Mucosa of stomach (tissue), 1 donor: ENCODE measurements around the gene ATG10.
"Not testable (repeated sequence)": the region's sequence is repeated elsewhere in the genome, so short reads cannot be mapped to it uniquely, and the experiment has no call there.

Experiments used
- H3K27me3 ChIP-seq: one replicate; pipeline ENCODE4 v1.7.0; 2013; ENCODE audit warnings: mild to moderate bottlenecking, low read length; ENCODE audit not compliant: control insufficient read depth, insufficient read depth
- H3K36me3 ChIP-seq: one replicate; pipeline ENCODE4 v1.7.0; 2013; ENCODE audit warnings: low read length; ENCODE audit not compliant: control insufficient read depth, insufficient read depth
- H3K4me1 ChIP-seq: one replicate; pipeline ENCODE4 v1.7.0; 2013; ENCODE audit warnings: mild to moderate bottlenecking, low read length; ENCODE audit not compliant: control insufficient read depth, insufficient read depth
- H3K4me3 ChIP-seq: one replicate; pipeline ENCODE4 v1.7.0; 2013; ENCODE audit warnings: low read length
- H3K9ac ChIP-seq: one replicate; pipeline ENCODE4 v1.7.0; 2013; ENCODE audit warnings: mild to moderate bottlenecking, low read length, moderate library complexity
- H3K9me3 ChIP-seq: one replicate; pipeline ENCODE4 v1.7.0; 2013; ENCODE audit warnings: mild to moderate bottlenecking, low read length, moderate library complexity; ENCODE audit not compliant: control insufficient read depth
- donor health status: Pancreatic carcinoma.

The ATG10 gene

GRCh38 chr5:81986126-81986525 is 14.3 kb downstream of the ATG10 start:
- Histone ChIP-seq H3K4me1 (no peaks in the 10 kb centered on the region), H3K9ac (no peak overlapping the region), H3K27me3 (no peaks in the 10 kb centered on the region), H3K4me3 (no peak overlapping the region), H3K9me3 (no peaks in the 10 kb centered on the region), H3K36me3 (no peaks in the 10 kb centered on the region)

- Histone ChIP-seq H3K36me3 (no peaks in the 10 kb centered on the region), H3K9ac (no peak overlapping the region), H3K4me3 (no peak overlapping the region), H3K4me1 (no peaks in the 10 kb centered on the region), H3K27me3 (no peaks in the 10 kb centered on the region), H3K9me3 (no peaks in the 10 kb centered on the region)
Observed at GRCh38 chr5:81989204-81989603, 17.4 kb downstream of the ATG10 start.

- Histone ChIP-seq H3K27me3 (no peaks in the 10 kb centered on the region), H3K9ac (no peak overlapping the region), H3K4me3 (no peak overlapping the region)
Observed at GRCh38 chr5:81994679-81995078, 22.9 kb downstream of the ATG10 start.

GRCh38 chr5:81995407-81995806 is 23.6 kb downstream of the ATG10 start:
- H3K4me3 ChIP-seq = no peak overlapping the region
- no peak overlapping the region for H3K9ac ChIP-seq
- no peaks in the 10 kb centered on the region for H3K36me3 ChIP-seq

More at GRCh38 chr5:81994679-81995078, 22.9 kb downstream of the ATG10 start:
- Histone ChIP-seq H3K36me3 (no peaks in the 10 kb centered on the region), H3K9me3 (no peaks in the 10 kb centered on the region), H3K4me1 (no peaks in the 10 kb centered on the region)

GRCh38 chr5:82004511-82004910 is 32.7 kb downstream of the ATG10 start:
- no peak overlapping the region for H3K9ac ChIP-seq
- no peaks in the 10 kb centered on the region for H3K36me3 ChIP-seq
- no peaks in the 10 kb centered on the region for H3K9me3 ChIP-seq
- no peaks in the 10 kb centered on the region for H3K4me1 ChIP-seq
- no peak overlapping the region for H3K4me3 ChIP-seq
- no peaks in the 10 kb centered on the region for H3K27me3 ChIP-seq

More at GRCh38 chr5:81995407-81995806, 23.6 kb downstream of the ATG10 start:
- Histone ChIP-seq H3K27me3 (no peaks in the 10 kb centered on the region), H3K9me3 (no peaks in the 10 kb centered on the region), H3K4me1 (no peaks in the 10 kb centered on the region)

- H3K4me1 ChIP-seq, H3K4me3 ChIP-seq, H3K27me3 ChIP-seq, H3K9ac ChIP-seq, H3K9me3 ChIP-seq, H3K36me3 ChIP-seq: not testable (repeated sequence)
Observed at GRCh38 chr5:82009869-82010268, 38.0 kb downstream of the ATG10 start.

- no peaks in the 10 kb centered on the region for H3K27me3 ChIP-seq
- no peak overlapping the region for H3K9ac ChIP-seq
- no peaks in the 10 kb centered on the region for H3K4me1 ChIP-seq
- H3K36me3 ChIP-seq = no peaks in the 10 kb centered on the region
- H3K4me3 ChIP-seq = no peak overlapping the region
- H3K9me3 ChIP-seq = no peaks in the 10 kb centered on the region
Observed at GRCh38 chr5:82010696-82011095, 38.9 kb downstream of the ATG10 start.

GRCh38 chr5:82011761-82012160 is 39.9 kb downstream of the ATG10 start:
- H3K4me1 ChIP-seq = no peaks in the 10 kb centered on the region
- H3K36me3 ChIP-seq = no peaks in the 10 kb centered on the region
- H3K9ac ChIP-seq = no peak overlapping the region
- H3K27me3 ChIP-seq = no peaks in the 10 kb centered on the region
- H3K4me3 ChIP-seq = no peak overlapping the region
- no peaks in the 10 kb centered on the region for H3K9me3 ChIP-seq

- not testable (repeated sequence) for H3K9me3 ChIP-seq, H3K4me1 ChIP-seq, H3K27me3 ChIP-seq, H3K4me3 ChIP-seq, H3K36me3 ChIP-seq, H3K9ac ChIP-seq
Observed at GRCh38 chr5:82014644-82015043, 42.8 kb downstream of the ATG10 start.

- Histone ChIP-seq H3K9me3 (no peaks in the 10 kb centered on the region), H3K4me3 (no peak overlapping the region), H3K27me3 (no peaks in the 10 kb centered on the region), H3K36me3 (no peaks in the 10 kb centered on the region), H3K9ac (no peak overlapping the region), H3K4me1 (no peaks in the 10 kb centered on the region)
Observed at GRCh38 chr5:82018462-82018861, 46.6 kb downstream of the ATG10 start.

- Histone ChIP-seq H3K9me3 (no peaks in the 10 kb centered on the region), H3K36me3 (no peaks in the 10 kb centered on the region), H3K27me3 (no peaks in the 10 kb centered on the region), H3K4me1 (no peaks in the 10 kb centered on the region), H3K9ac (no peak overlapping the region), H3K4me3 (no peak overlapping the region)
Observed at GRCh38 chr5:82019342-82020138, 47.7 kb downstream of the ATG10 start.

- H3K36me3 ChIP-seq = no peaks in the 10 kb centered on the region
- no peak overlapping the region for H3K4me3 ChIP-seq
- H3K27me3 ChIP-seq = no peaks in the 10 kb centered on the region
- H3K9me3 ChIP-seq = no peaks in the 10 kb centered on the region
- no peak overlapping the region for H3K9ac ChIP-seq
- no peaks in the 10 kb centered on the region for H3K4me1 ChIP-seq
Observed at GRCh38 chr5:82022499-82022898, 50.7 kb downstream of the ATG10 start.

GRCh38 chr5:82023644-82024043 is 51.8 kb downstream of the ATG10 start:
- Histone ChIP-seq H3K27me3 (no peaks in the 10 kb centered on the region), H3K4me3 (no peak overlapping the region), H3K9ac (no peak overlapping the region), H3K9me3 (no peaks in the 10 kb centered on the region), H3K36me3 (no peaks in the 10 kb centered on the region), H3K4me1 (no peaks in the 10 kb centered on the region)
